ENCODE results near the gene SMYD3. TPM values are rescaled to one million over a fixed set of nuclear protein-coding genes. Genes with fewer than 3 reads are reported as not detected.

The SMYD3 gene
- total RNA-seq, 3 donors from 2014 or later = 16.3 to 18.0 (median 16.4) TPM

DNA sequence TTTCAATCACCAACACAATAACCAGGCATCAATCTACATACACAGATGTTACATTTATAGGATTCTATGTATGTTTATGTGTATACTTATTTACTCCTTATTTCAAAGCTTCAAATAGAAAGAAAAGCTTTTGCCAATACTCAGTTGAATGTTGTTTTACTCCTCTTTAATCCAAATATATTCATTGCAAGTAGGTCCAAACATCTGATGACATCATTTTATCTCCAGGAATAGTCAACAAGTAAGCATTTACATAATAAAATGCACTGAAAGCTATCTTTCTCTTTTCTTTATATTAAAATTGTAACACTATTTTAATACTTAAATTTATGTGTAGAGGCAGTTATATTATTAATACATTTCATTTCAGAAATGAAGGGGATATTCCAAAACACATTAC lies 380.5 kb downstream of the SMYD3 start:
- no peak for ATAC-seq
- Histone ChIP-seq H3K36me3 (ENCODE audit: low read depth) (no peaks in the 10 kb centered on the region), H3K9me3 (no peaks in the 10 kb centered on the region), H3K4me3 (no peak overlapping the region), H3K4me1 (ENCODE audit: low read depth) (no peaks in the 10 kb centered on the region)
- DNase-seq = no peak
- TF ChIP-seq CTCF (IDR thresholded peaks at IDR 0.05) = no peak
- intact Hi-C loops (cut with DNase I, micrococcal nuclease) = no loop called here

- no peaks in the 10 kb centered on the region for H3K9me3 ChIP-seq
- no peak for DNase-seq
- intact Hi-C loops (cut with DNase I, micrococcal nuclease) = no loop called here
- no peaks in the 10 kb centered on the region for H3K36me3 ChIP-seq (ENCODE audit: low read depth)
- ATAC-seq = no peak
- H3K4me1 ChIP-seq (ENCODE audit: low read depth) = peaks cover 3% of the 10 kb centered on the region
- no peak for TF ChIP-seq CTCF (IDR thresholded peaks at IDR 0.05)
- no peak overlapping the region for H3K4me3 ChIP-seq
Measured at GRCh38 chr1:246122071-246122470, 385.0 kb downstream of the SMYD3 start.

DNA sequence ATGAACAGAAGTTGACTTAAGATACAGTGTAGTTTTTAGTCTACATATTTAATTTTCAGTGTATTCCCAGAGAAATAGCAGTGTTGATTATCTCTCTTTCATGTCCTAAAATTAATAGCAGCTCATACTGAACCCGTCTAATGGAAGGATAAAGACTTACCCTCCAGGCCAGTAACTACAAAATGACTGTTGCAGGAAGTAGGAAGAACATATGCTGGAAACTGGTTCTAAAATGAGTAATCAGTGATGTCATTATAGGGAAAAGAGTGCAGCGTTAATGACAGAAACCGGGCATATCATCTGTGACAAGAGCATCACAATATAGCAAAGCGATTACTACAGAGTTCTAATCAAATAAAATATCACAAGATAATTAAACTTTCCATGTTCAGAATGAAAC lies 385.5 kb downstream of the SMYD3 start:
- ATAC-seq (no peak), DNase-seq (no peak)
- Histone ChIP-seq H3K36me3 (ENCODE audit: low read depth) (no peaks in the 10 kb centered on the region), H3K9me3 (no peaks in the 10 kb centered on the region), H3K4me1 (ENCODE audit: low read depth) (peaks cover 3% of the 10 kb centered on the region), H3K4me3 (no peak overlapping the region)
- intact Hi-C loops (cut with DNase I, micrococcal nuclease) = no loop called here
- TF ChIP-seq CTCF (IDR thresholded peaks at IDR 0.05) = no peak

- no peaks in the 10 kb centered on the region for H3K9me3 ChIP-seq
- intact Hi-C loops (cut with DNase I, micrococcal nuclease) = no loop called here
- H3K36me3 ChIP-seq (ENCODE audit: low read depth) = no peaks in the 10 kb centered on the region
- no peak overlapping the region for H3K4me3 ChIP-seq
- ATAC-seq (peak; percentile 83), DNase-seq (peak in 1 of 3 donors; percentile 50)
- peaks cover 3% of the 10 kb centered on the region for H3K4me1 ChIP-seq (ENCODE audit: low read depth)
- TF ChIP-seq CTCF (IDR thresholded peaks at IDR 0.05) = no peak
Measured at GRCh38 chr1:246117066-246117791, 389.9 kb downstream of the SMYD3 start.

DNA sequence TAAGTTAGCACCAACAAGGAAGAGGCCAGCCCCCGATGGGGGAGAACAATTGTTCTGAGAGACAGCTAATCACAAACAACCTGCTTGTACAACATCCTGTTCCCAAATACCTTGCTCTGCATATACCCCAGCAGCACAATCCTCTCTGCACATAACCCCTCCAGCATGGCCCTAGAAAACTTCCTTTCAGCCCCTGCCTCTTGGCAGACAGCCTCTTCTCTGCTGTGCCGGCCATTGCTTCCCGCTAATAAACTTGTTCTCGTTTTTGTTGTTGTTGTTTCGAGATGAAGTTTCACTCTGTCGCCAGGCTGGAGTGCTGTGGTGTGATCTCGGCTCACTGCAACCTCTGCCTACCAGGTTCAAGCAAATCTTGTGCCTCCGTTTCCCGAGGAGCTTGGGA lies 392.7 kb downstream of the SMYD3 start:
- Histone ChIP-seq H3K4me1 (ENCODE audit: low read depth) (peaks cover 3% of the 10 kb centered on the region), H3K9me3 (no peaks in the 10 kb centered on the region), H3K36me3 (ENCODE audit: low read depth) (no peaks in the 10 kb centered on the region), H3K4me3 (no peak overlapping the region)
- TF ChIP-seq CTCF (IDR thresholded peaks at IDR 0.05) = no peak
- no peak for DNase-seq
- intact Hi-C loops (cut with DNase I, micrococcal nuclease) = no loop called here
- ATAC-seq = no peak

Measured in mucosa of descending colon (tissue), 3 donors.